Measurements from ENCODE around the gene UCKL1.
"Not testable (repeated sequence)": the region's sequence is repeated elsewhere in the genome, so short reads cannot be mapped to it uniquely, and the experiment has no call there.

The UCKL1 gene

GRCh38 chr20:63962426-63963347 is 6.5 kb upstream of the UCKL1 start:
- peaks cover 64 to 88% of the 10 kb centered on the region in 2 experiments for H3K36me3 ChIP-seq (ENCODE audit: control insufficient read depth in 1 of 2, insufficient read depth in 2 of 2, low read depth in 1 of 2, low read length in 2 of 2)
- no peak overlapping the region for H4K91ac ChIP-seq (ENCODE audit: low read length)
- peaks cover 16% of the 10 kb centered on the region for H3K4me1 ChIP-seq (ENCODE audit: control insufficient read depth, insufficient read depth, low read depth, low read length)
- H4K8ac ChIP-seq (ENCODE audit: low read length), result no peak overlapping the region
- no peaks in the 10 kb centered on the region for H3K27me3 ChIP-seq (ENCODE audit: control insufficient read depth in 1 of 2, insufficient read depth in 1 of 2, low read length in 2 of 2)
- no peak overlapping the region for H3K4ac ChIP-seq (ENCODE audit: low read depth in 1 of 2, low read length in 2 of 2)
- H3K9me3 ChIP-seq (ENCODE audit: control insufficient read depth, low read length), result no peaks in the 10 kb centered on the region
- 98% methylated on average over 60 of the region's 61 CpGs for WGBS
- no peak for DNase-seq
- H3K14ac ChIP-seq (ENCODE audit: low read length in 2 of 2), result no peak overlapping the region
- H3K79me1 ChIP-seq (replicated peaks; ENCODE audit: low read length, poor library complexity, severe bottlenecking), result peaks cover 29% of the 10 kb centered on the region
- H2BK12ac ChIP-seq (ENCODE audit: low read length in 2 of 2), result no peak overlapping the region
- H3K4me2 ChIP-seq (ENCODE audit: low read length, poor library complexity, severe bottlenecking), result no peak overlapping the region
- H2BK5ac ChIP-seq (ENCODE audit: low read depth, low read length, poor library complexity, severe bottlenecking), result no peak overlapping the region
- H2AK5ac ChIP-seq (ENCODE audit: low read length, severe bottlenecking), result no peak overlapping the region
- no peak overlapping the region for H2AFZ ChIP-seq (ENCODE audit: low read depth, low read length)
- H2BK15ac ChIP-seq (ENCODE audit: low read depth, poor library complexity, severe bottlenecking), result no peak overlapping the region
- H3K23ac ChIP-seq (ENCODE audit: low read length in 2 of 2), result no peak overlapping the region
- no peak overlapping the region for H3K9ac ChIP-seq (ENCODE audit: low read length)
- no peak overlapping the region for H2BK120ac ChIP-seq (ENCODE audit: low read depth, low read length)
- H3K18ac ChIP-seq (ENCODE audit: low read depth in 1 of 2, low read length in 2 of 2), result no peak overlapping the region
- H3K4me3 ChIP-seq (ENCODE audit: insufficient read depth in 1 of 2, low read depth in 1 of 2, low read length in 2 of 2), result no peak overlapping the region
- no peak overlapping the region for H3K27ac ChIP-seq (ENCODE audit: low read length, poor library complexity, severe bottlenecking)

- no peak overlapping the region for H2BK5ac ChIP-seq (ENCODE audit: low read depth, low read length, poor library complexity, severe bottlenecking)
- no peak for DNase-seq
- H3K4ac ChIP-seq (ENCODE audit: low read depth in 1 of 2, low read length in 2 of 2), result no peak overlapping the region
- H3K9ac ChIP-seq (ENCODE audit: low read length), result no peak overlapping the region
- H3K4me2 ChIP-seq (ENCODE audit: low read length, poor library complexity, severe bottlenecking), result no peak overlapping the region
- no peak overlapping the region for H3K27ac ChIP-seq (ENCODE audit: low read length, poor library complexity, severe bottlenecking)
- H3K14ac ChIP-seq (ENCODE audit: low read length in 2 of 2), result no peak overlapping the region
- H3K23ac ChIP-seq (ENCODE audit: low read length in 2 of 2), result no peak overlapping the region
- H3K18ac ChIP-seq (ENCODE audit: low read depth in 1 of 2, low read length in 2 of 2), result no peak overlapping the region
- H2BK12ac ChIP-seq (ENCODE audit: low read length in 2 of 2), result no peak overlapping the region
- H2BK120ac ChIP-seq (ENCODE audit: low read depth, low read length), result no peak overlapping the region
- H3K27me3 ChIP-seq (ENCODE audit: control insufficient read depth in 1 of 2, insufficient read depth in 1 of 2, low read length in 2 of 2), result no peaks in the 10 kb centered on the region
- 96% methylated on average over 20 of the region's 26 CpGs for WGBS
- no peak overlapping the region for H2BK15ac ChIP-seq (ENCODE audit: low read depth, poor library complexity, severe bottlenecking)
- peaks cover 25% of the 10 kb centered on the region for H3K79me1 ChIP-seq (replicated peaks; ENCODE audit: low read length, poor library complexity, severe bottlenecking)
- no peak overlapping the region for H3K4me3 ChIP-seq (ENCODE audit: insufficient read depth in 1 of 2, low read depth in 1 of 2, low read length in 2 of 2)
- no peak overlapping the region for H4K91ac ChIP-seq (ENCODE audit: low read length)
- H2AFZ ChIP-seq (ENCODE audit: low read depth, low read length), result no peak overlapping the region
- H3K4me1 ChIP-seq (ENCODE audit: control insufficient read depth, insufficient read depth, low read depth, low read length), result peaks cover 23% of the 10 kb centered on the region
- no peaks in the 10 kb centered on the region for H3K9me3 ChIP-seq (ENCODE audit: control insufficient read depth, low read length)
- no peak overlapping the region for H4K8ac ChIP-seq (ENCODE audit: low read length)
- peaks cover 56 to 81% of the 10 kb centered on the region in 2 experiments for H3K36me3 ChIP-seq (ENCODE audit: control insufficient read depth in 1 of 2, insufficient read depth in 2 of 2, low read depth in 1 of 2, low read length in 2 of 2)
- no peak overlapping the region for H2AK5ac ChIP-seq (ENCODE audit: low read length, severe bottlenecking)
Observed at GRCh38 chr20:63961664-63962425, 5.6 kb upstream of the UCKL1 start.

- WGBS, result 96% methylated on average over 13 of the region's 15 CpGs
- H3K36me3 ChIP-seq (ENCODE audit: control insufficient read depth in 1 of 2, insufficient read depth in 2 of 2, low read depth in 1 of 2, low read length in 2 of 2), result peaks cover 47 to 74% of the 10 kb centered on the region in 2 experiments
- not testable (repeated sequence) for H2BK12ac ChIP-seq (ENCODE audit: low read length in 2 of 2); DNase-seq; H3K27me3 ChIP-seq (ENCODE audit: control insufficient read depth in 1 of 2, insufficient read depth in 1 of 2, low read length in 2 of 2); H3K4me2 ChIP-seq (ENCODE audit: low read length, poor library complexity, severe bottlenecking); H2AK5ac ChIP-seq (ENCODE audit: low read length, severe bottlenecking); H2AFZ ChIP-seq (ENCODE audit: low read depth, low read length); H3K4ac ChIP-seq (ENCODE audit: low read depth in 1 of 2, low read length in 2 of 2); H2BK15ac ChIP-seq (ENCODE audit: low read depth, poor library complexity, severe bottlenecking); H3K4me3 ChIP-seq (ENCODE audit: insufficient read depth in 1 of 2, low read depth in 1 of 2, low read length in 2 of 2); H4K8ac ChIP-seq (ENCODE audit: low read length); H3K23ac ChIP-seq (ENCODE audit: low read length in 2 of 2); H3K18ac ChIP-seq (ENCODE audit: low read depth in 1 of 2, low read length in 2 of 2); H3K9me3 ChIP-seq (ENCODE audit: control insufficient read depth, low read length); H3K27ac ChIP-seq (ENCODE audit: low read length, poor library complexity, severe bottlenecking); H4K91ac ChIP-seq (ENCODE audit: low read length); H3K9ac ChIP-seq (ENCODE audit: low read length); H2BK5ac ChIP-seq (ENCODE audit: low read depth, low read length, poor library complexity, severe bottlenecking); H2BK120ac ChIP-seq (ENCODE audit: low read depth, low read length); H3K14ac ChIP-seq (ENCODE audit: low read length in 2 of 2)
- H3K4me1 ChIP-seq (ENCODE audit: control insufficient read depth, insufficient read depth, low read depth, low read length), result peaks cover 23% of the 10 kb centered on the region
- H3K79me1 ChIP-seq (replicated peaks; ENCODE audit: low read length, poor library complexity, severe bottlenecking), result peaks cover 21% of the 10 kb centered on the region
Observed at GRCh38 chr20:63960654-63961621, 4.7 kb upstream of the UCKL1 start.

Measured in mesenchymal stem cell (in vitro differentiated cells and primary cell).